Activated B cell treated with CpG ODN at 0.5 μM for 24 hours (primary cell): ENCODE data around the gene ZAP70. TPM values are rescaled to one million over a fixed set of nuclear protein-coding genes. Genes with fewer than 3 reads are reported as not detected.

Source experiments
- ATAC-seq: fragments of 200-7000 bp; cut with Tn5 transposase; one replicate; pipeline ENCODE4 v1.10.0; 2021; ENCODE audit warnings: low read depth, mild to moderate bottlenecking, moderate library complexity
- CTCF ChIA-PET: fragments of 350-600 bp; sonication (Branson Sonifier 250); formaldehyde crosslinking; loops from one replicate; lab custom pipeline; 2021; ENCODE audit warnings: antibody characterized with exemption; lab: Charles Lee
- POLR2A ChIA-PET: fragments of 350-600 bp; sonication (Branson Sonifier 250); formaldehyde crosslinking; loops from one replicate; lab custom pipeline; 2021; ENCODE audit warnings: antibody characterized with exemption; lab: Charles Lee
- DNase-seq: peaks from one replicate; pipeline ENCODE4 v3.0.0; 2022
- H3K27ac Mint-ChIP-seq: one replicate; pipeline ENCODE4 v1.8.0; 2020; ENCODE audit warnings: mixed read lengths
- H3K27me3 Mint-ChIP-seq: one replicate; pipeline ENCODE4 v1.8.0; 2021; ENCODE audit warnings: mixed read lengths
- H3K36me3 Mint-ChIP-seq: one replicate; pipeline ENCODE4 v1.8.0; 2021; ENCODE audit warnings: low read depth, mixed read lengths
- H3K4me1 Mint-ChIP-seq: one replicate; pipeline ENCODE4 v1.8.0; 2021; ENCODE audit warnings: mixed read lengths
- H3K4me3 Mint-ChIP-seq: one replicate; pipeline ENCODE4 v1.8.0; 2020; ENCODE audit warnings: mild to moderate bottlenecking, mixed read lengths
- H3K9me3 Mint-ChIP-seq: one replicate; pipeline ENCODE4 v1.8.0; 2020; ENCODE audit warnings: mixed read lengths
- CTCF ChIP-seq: fragments of 200-600 bp; IDR thresholded peaks from one replicate; pipeline ENCODE4 v1.8.0; 2022; ENCODE audit warnings: antibody characterized with exemption, mild to moderate bottlenecking
- intact Hi-C: fragments of 100-400 bp; cut with micrococcal nuclease; formaldehyde crosslinking; loops from one replicate; pipeline ENCODE4 v1.15.1; 2024
- total RNA-seq: library from RNA; stranded (reverse); gene quantifications from 2 replicates; pipeline ENCODE4 v1.2.3, GENCODE V29; 2022

The ZAP70 gene
- total RNA-seq, 1 donor from 2014 or later = 4.8 TPM

GRCh38 chr2:97697252-97698235, 15.8 kb upstream of the ZAP70 start:
- H3K9me3 Mint-ChIP-seq = no peaks in the 10 kb centered on the region
- H3K36me3 Mint-ChIP-seq = no peaks in the 10 kb centered on the region
- H3K4me3 Mint-ChIP-seq = peak overlapping the region; percentile 4
- peak overlapping the region; percentile 30 for H3K27ac Mint-ChIP-seq
- TF ChIP-seq CTCF = peak; percentile 50
- DNase-seq (peak; percentile 80), ATAC-seq (peak; percentile 86)
- peaks cover 6% of the 10 kb centered on the region for H3K4me1 Mint-ChIP-seq
- POLR2A ChIA-PET = interaction anchor here (1.0 to 2.8 kb wide), 3 partner anchors 33 to 107 kb away, joined by 4 to 16 read pairs (median 4); partner anchors contain the start of genes ACTR1B, ANKRD36B and COX5B
- CTCF ChIA-PET = interaction anchor here (0.7 to 6.8 kb wide), 13 partner anchors 11 to 686 kb away, joined by 3 to 123 read pairs (median 8); partner anchors contain the start of genes ACTR1B, ANKRD36B and COX5B
- peaks cover 2% of the 10 kb centered on the region for H3K27me3 Mint-ChIP-seq
- intact Hi-C loops = loop anchor here (1.0 to 10.0 kb wide), 4 partner anchors 33 to 583 kb away; partner anchors contain the start of genes ACTR1B and ANKRD36

- Mint-ChIP-seq H3K9me3 (no peaks in the 10 kb centered on the region), H3K4me3 (no peak overlapping the region), H3K27ac (no peak overlapping the region), H3K4me1 (peaks cover 6% of the 10 kb centered on the region), H3K36me3 (no peaks in the 10 kb centered on the region), H3K27me3 (peaks cover 2% of the 10 kb centered on the region)
- no peak for TF ChIP-seq CTCF
- ChIA-PET POLR2A (interaction anchor here (0.6 to 2.8 kb wide), 3 partner anchors 53 to 108 kb away, joined by 3 to 16 read pairs (median 3); partner anchors contain the start of genes ANKRD36B and COX5B), CTCF (interaction anchor here (0.7 to 6.8 kb wide), 12 partner anchors 10 to 685 kb away, joined by 3 to 123 read pairs (median 9); partner anchors contain the start of genes ACTR1B, ANKRD36B, COX5B and ZAP70)
- no peak for DNase-seq
- intact Hi-C loops = loop anchor here (10.0 kb wide), 1 partner anchor 584 kb away; the partner anchor contains the start of gene ANKRD36
- ATAC-seq = no peak
Measured at GRCh38 chr2:97698530-97698929, 14.8 kb upstream of the ZAP70 start.

GRCh38 chr2:97699765-97700444, 13.5 kb upstream of the ZAP70 start:
- no peak overlapping the region for H3K27ac Mint-ChIP-seq
- no peaks in the 10 kb centered on the region for H3K36me3 Mint-ChIP-seq
- H3K4me3 Mint-ChIP-seq = no peak overlapping the region
- peak; percentile 86 for ATAC-seq
- peaks cover 2% of the 10 kb centered on the region for H3K27me3 Mint-ChIP-seq
- no peak for TF ChIP-seq CTCF
- intact Hi-C loops = loop anchor here (1.0 to 10.0 kb wide), 4 partner anchors 48 to 685 kb away; partner anchors contain the start of gene ANKRD36
- H3K9me3 Mint-ChIP-seq = no peaks in the 10 kb centered on the region
- ChIA-PET CTCF (interaction anchor here (0.8 to 6.8 kb wide), 13 partner anchors 19 to 688 kb away, joined by 3 to 123 read pairs (median 8); partner anchors contain the start of genes ANKRD36B and COX5B), POLR2A (interaction anchor here (0.8 to 1.2 kb wide), 2 partner anchors 36 to 55 kb away, joined by 3 read pairs; partner anchors contain the start of gene COX5B)
- peaks cover 6% of the 10 kb centered on the region for H3K4me1 Mint-ChIP-seq
- DNase-seq = no peak

GRCh38 chr2:97701186-97701585, 12.2 kb upstream of the ZAP70 start:
- H3K27me3 Mint-ChIP-seq = peaks cover 2% of the 10 kb centered on the region
- no peak for TF ChIP-seq CTCF
- no peak for ATAC-seq
- POLR2A ChIA-PET = no interaction called here
- H3K4me3 Mint-ChIP-seq = no peak overlapping the region
- intact Hi-C loops = no loop called here
- CTCF ChIA-PET = interaction anchor here (0.7 to 6.8 kb wide), 3 partner anchors 12 to 487 kb away, joined by 3 to 123 read pairs (median 9); partner anchors contain the start of genes ANKRD36B and ZAP70
- H3K4me1 Mint-ChIP-seq = peaks cover 6% of the 10 kb centered on the region
- no peak for DNase-seq
- no peaks in the 10 kb centered on the region for H3K36me3 Mint-ChIP-seq
- H3K9me3 Mint-ChIP-seq = no peaks in the 10 kb centered on the region
- H3K27ac Mint-ChIP-seq = no peak overlapping the region
